GM23338 (cell line): Measurements from ENCODE around the gene NFIB. TPM values are rescaled to one million over a fixed set of nuclear protein-coding genes. Genes with fewer than 3 reads are reported as not detected.

Experiments
- ATAC-seq: fragments of 200-7000 bp; cut with Tn5 transposase; 3 replicates; pipeline ENCODE4 v1.9.1; 2020
- DNase-seq: peaks from one replicate; pipeline ENCODE4 v3.0.0-alpha.2; 2015; ENCODE audit warnings: low spot score
- H2AFZ ChIP-seq: fragments of 200-600 bp; sonication (generic); 2 replicates; pipeline ENCODE4 v1.8.0; 2016; ENCODE audit warnings: antibody characterized with exemption, mild to moderate bottlenecking, moderate library complexity
- H3F3A ChIP-seq: fragments of 200-600 bp; sonication (generic); replicated peaks from 2 replicates; pipeline ENCODE4 v1.8.0; 2017; ENCODE audit warnings: antibody characterized with exemption, mixed run types, low read depth
- H3K27ac ChIP-seq: fragments of 200-600 bp; sonication (generic); 2 replicates; pipeline ENCODE4 v1.6.1; 2016; ENCODE audit warnings: low read depth
- H3K27me3 ChIP-seq: fragments of 200-600 bp; sonication (generic); 2 replicates; pipeline ENCODE4 v1.8.0; 2016; ENCODE audit warnings: mild to moderate bottlenecking, mixed run types, moderate library complexity; ENCODE audit not compliant: insufficient read depth
- H3K36me3 ChIP-seq: fragments of 200-600 bp; sonication (generic); 2 replicates; pipeline ENCODE4 v1.8.0; 2016; ENCODE audit warnings: mild to moderate bottlenecking; ENCODE audit not compliant: insufficient read depth
- H3K4me1 ChIP-seq: fragments of 200-600 bp; sonication (generic); 2 replicates; pipeline ENCODE4 v1.8.0; 2016; ENCODE audit warnings: mild to moderate bottlenecking, moderate library complexity; ENCODE audit not compliant: insufficient read depth
- H3K4me2 ChIP-seq: fragments of 200-600 bp; sonication (generic); 2 replicates; pipeline ENCODE4 v1.7.1; 2017; ENCODE audit warnings: mixed run types
- H3K4me3 ChIP-seq: fragments of 200-600 bp; sonication (generic); 2 replicates; pipeline ENCODE4 v1.6.1; 2016; ENCODE audit warnings: mixed run types
- H3K79me2 ChIP-seq: fragments of 200-600 bp; sonication (generic); replicated peaks from 2 replicates; pipeline ENCODE4 v1.8.0; 2017; ENCODE audit warnings: mild to moderate bottlenecking; ENCODE audit not compliant: insufficient read depth
- H3K9me2 ChIP-seq: fragments of 200-600 bp; sonication (generic); 2 replicates; pipeline ENCODE4 v1.8.0; 2017; ENCODE audit not compliant: insufficient read depth
- H4K20me1 ChIP-seq: fragments of 200-600 bp; sonication (generic); replicated peaks from 2 replicates; pipeline ENCODE4 v1.8.0; 2017; ENCODE audit warnings: mild to moderate bottlenecking; ENCODE audit not compliant: insufficient read depth
- H3K27ac Mint-ChIP-seq: 2 replicates; pipeline ENCODE4 v1.8.0; 2020; ENCODE audit warnings: inconsistent platforms, mild to moderate bottlenecking, moderate library complexity, mixed read lengths
- H3K27me3 Mint-ChIP-seq: 3 replicates; pipeline ENCODE4 v1.8.0; 2022; ENCODE audit warnings: low read depth, mild to moderate bottlenecking, moderate library complexity, mixed read lengths, inconsistent platforms; ENCODE audit not compliant: insufficient read depth, poor library complexity
- H3K36me3 Mint-ChIP-seq: 3 replicates; pipeline ENCODE4 v1.8.0; 2021; ENCODE audit warnings: low read depth, mild to moderate bottlenecking, inconsistent platforms, moderate library complexity, mixed read lengths
- H3K4me1 Mint-ChIP-seq: 3 replicates; pipeline ENCODE4 v1.8.0; 2020; ENCODE audit warnings: mild to moderate bottlenecking, inconsistent platforms, mixed read lengths
- H3K4me3 Mint-ChIP-seq: 3 replicates; pipeline ENCODE4 v1.8.0; 2021; ENCODE audit warnings: moderate library complexity, mild to moderate bottlenecking, inconsistent platforms, mixed read lengths
- H3K9me3 Mint-ChIP-seq: 3 replicates; pipeline ENCODE4 v1.8.0; 2020; ENCODE audit warnings: moderate library complexity, mild to moderate bottlenecking, inconsistent platforms, mixed read lengths
- CREB1 ChIP-seq: fragments of 250-450 bp; sonication (Bioruptor Pico); IDR thresholded peaks from 2 replicates; pipeline ENCODE4 v1.5.0; 2020; ENCODE audit warnings: low read depth, mild to moderate bottlenecking, moderate library complexity
- CTCF ChIP-seq, 2 experiments: fragments of 200-600 bp in 1 of 2; sonication (generic) in 1 of 2; conservative IDR thresholded peaks; 2 replicates each; pipeline versions ENCODE4 v1.5.1 to v1.6.1; 2016 to 2017; ENCODE audit warnings: antibody characterized with exemption in 2 of 2, low read depth in 2 of 2, mild to moderate bottlenecking in 2 of 2, moderate library complexity in 1 of 2
- EZH2 ChIP-seq: fragments of 200-600 bp; sonication (generic); IDR thresholded peaks from one replicate; pipeline ENCODE4 v1.8.0; 2017; ENCODE audit warnings: antibody characterized with exemption, mild to moderate bottlenecking, low read depth; ENCODE audit not compliant: unreplicated experiment
- EZH2phosphoT487 ChIP-seq: fragments of 200-600 bp; sonication (generic); IDR thresholded peaks from one replicate; pipeline ENCODE4 v1.8.1; 2018; ENCODE audit warnings: antibody characterized with exemption; ENCODE audit not compliant: unreplicated experiment
- JUNB ChIP-seq: IDR thresholded peaks from one replicate; pipeline ENCODE4 v1.6.1; 2016; ENCODE audit warnings: antibody characterized with exemption; ENCODE audit not compliant: unreplicated experiment
- NANOG ChIP-seq: IDR thresholded peaks from 2 replicates; pipeline ENCODE4 v1.6.1; 2016; ENCODE audit warnings: antibody characterized with exemption, borderline replicate concordance
- POLR2AphosphoS5 ChIP-seq: IDR thresholded peaks from 2 replicates; pipeline ENCODE4 v1.6.1; 2016; ENCODE audit warnings: antibody characterized with exemption, low read depth
- REST ChIP-seq: IDR thresholded peaks from one replicate; pipeline ENCODE4 v1.6.1; 2018; ENCODE audit warnings: antibody characterized with exemption; ENCODE audit not compliant: unreplicated experiment
- STAT1 ChIP-seq: IDR thresholded peaks from one replicate; pipeline ENCODE4 v1.6.1; 2016; ENCODE audit warnings: antibody characterized with exemption; ENCODE audit not compliant: unreplicated experiment
- ZNF331 ChIP-seq: fragments of 250-450 bp; sonication (Bioruptor Pico); IDR thresholded peaks from 2 replicates; pipeline ENCODE4 v1.5.0; 2020; ENCODE audit warnings: low read depth, mild to moderate bottlenecking, moderate library complexity
- ZNF462 ChIP-seq: fragments of 250-450 bp; sonication (Bioruptor Pico); IDR thresholded peaks from 2 replicates; pipeline ENCODE4 v1.5.0; 2020; ENCODE audit warnings: mild to moderate bottlenecking, moderate library complexity
- polyA plus RNA-seq: library from polyadenylated mRNA; unstranded; fragments of >200 nt; fragmentation: Nextera tagmentation; extraction: Ambion mirVana; gene quantifications from 2 replicates; pipeline ENCODE4 v1.2.1, GENCODE V29; 2016
- total RNA-seq: library from RNA; depleted of rRNA; stranded (reverse); fragments of >200 nt; shearing (Covaris generic); gene quantifications from 2 replicates; pipeline ENCODE4 v1.2.3, GENCODE V29; 2014

The NFIB gene
- total and polyA plus RNA-seq, 2 experiments from 2014 or later: 3.9 to 4.7 TPM

- Histone ChIP-seq H4K20me1 (no peaks in the 10 kb centered on the region), H2AFZ (no peak overlapping the region), H3K4me3 (no peak overlapping the region), H3K27ac (no peak overlapping the region), H3K4me1 (peaks cover 63% of the 10 kb centered on the region), H3F3A (no peaks in the 10 kb centered on the region; the same call in 1 of the 2 replicates), H3K79me2 (no peaks in the 10 kb centered on the region), H3K4me2 (no peak overlapping the region; the same call in 1 of the 2 replicates), H3K36me3 (no peaks in the 10 kb centered on the region), H3K9me2 (no peaks in the 10 kb centered on the region), H3K27me3 (peaks cover 63% of the 10 kb centered on the region)
- Mint-ChIP-seq H3K9me3 (no peaks in the 10 kb centered on the region), H3K27me3 (peaks cover 9% of the 10 kb centered on the region), H3K36me3 (no peaks in the 10 kb centered on the region), H3K4me1 (peaks cover 26% of the 10 kb centered on the region), H3K4me3 (no peak overlapping the region), H3K27ac (no peak overlapping the region)
- no peak for ATAC-seq
- no peak for DNase-seq
- TF ChIP-seq JUNB: no peak
- TF ChIP-seq ZNF331 (CRISPR knock-in tag): no peak
- TF ChIP-seq NANOG: no peak
Measured at GRCh38 chr9:14339746-14340145, 25.8 kb upstream of the NFIB start.

DNA sequence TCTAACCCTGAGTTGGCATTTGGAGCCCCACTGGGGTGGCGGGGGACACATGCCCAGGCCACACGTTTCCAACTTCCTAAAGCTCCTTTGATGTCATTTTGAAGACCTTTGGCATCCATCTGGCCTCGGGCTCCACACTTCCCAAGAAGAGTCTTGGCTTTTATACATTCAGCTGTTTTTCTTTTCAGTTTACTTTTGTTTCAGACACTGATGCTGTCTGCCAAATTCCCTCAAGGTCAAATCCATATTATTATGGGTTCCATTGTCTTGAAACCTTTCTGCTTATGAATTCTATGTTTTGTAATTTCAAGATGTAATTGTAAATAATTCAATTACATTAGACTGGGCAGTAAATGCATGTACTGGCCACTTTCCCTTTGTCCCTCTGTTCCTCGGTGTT lies 23.7 kb upstream of the NFIB start:
- H3K27me3 Mint-ChIP-seq: peaks cover 9% of the 10 kb centered on the region
- no peak overlapping the region for H3K4me3 Mint-ChIP-seq
- Histone ChIP-seq H3K79me2 (no peaks in the 10 kb centered on the region), H4K20me1 (no peaks in the 10 kb centered on the region), H3K36me3 (no peaks in the 10 kb centered on the region), H3K4me2 (0 out of 2 replicates have a peak overlapping the region, but pooled peaks have one; percentile 16), H3K4me1 (peaks cover 44% of the 10 kb centered on the region), H2AFZ (no peak overlapping the region), H3K4me3 (no peak overlapping the region), H3K27me3 (peaks cover 43% of the 10 kb centered on the region), H3F3A (no peaks in the 10 kb centered on the region), H3K9me2 (no peaks in the 10 kb centered on the region), H3K27ac (no peak overlapping the region)
- DNase-seq: no peak
- H3K4me1 Mint-ChIP-seq: peaks cover 26% of the 10 kb centered on the region
- no peaks in the 10 kb centered on the region for H3K9me3 Mint-ChIP-seq
- no peak overlapping the region for H3K27ac Mint-ChIP-seq
- TF ChIP-seq CTCF (conservative IDR thresholded peaks at IDR 0.05; ENCODE audit: low read depth in 2 of 2) (no peak), POLR2AphosphoS5 (no peak), EZH2 (no peak), EZH2phosphoT487 (no peak), CREB1 (CRISPR knock-in tag) (no peak), ZNF462 (no peak), ZNF331 (CRISPR knock-in tag) (no peak), REST (no peak), STAT1 (no peak), JUNB (no peak)
- no peak for ATAC-seq
- H3K36me3 Mint-ChIP-seq: no peaks in the 10 kb centered on the region
